Keratinocyte (primary cell): ENCODE measurements around the gene DMD. TPM values are rescaled to one million over a fixed set of nuclear protein-coding genes. Genes with fewer than 3 reads are reported as not detected.

Experiments used
- DNase-seq: peaks from one replicate; pipeline ENCODE4 v3.0.0-alpha.2; 2011; ENCODE audit warnings: low read depth, missing footprints, low spot score
- FAIRE-seq: peaks from 2 replicates; lab custom pipeline; 2011; peaks lifted over from hg19 to GRCh38; lab: Jason Lieb, UNC
- H2AFZ ChIP-seq: 2 replicates; pipeline ENCODE4 v1.6.0; 2012; ENCODE audit warnings: low read length, control low read depth, inconsistent platforms; ENCODE audit not compliant: control insufficient read depth
- H3K27ac ChIP-seq: 2 replicates; pipeline ENCODE4 v1.5.1; 2011; ENCODE audit warnings: low read length; ENCODE audit not compliant: control insufficient read depth, insufficient read depth
- H3K27me3 ChIP-seq: 3 replicates; pipeline ENCODE4 v1.6.0; 2011; ENCODE audit warnings: low read length; ENCODE audit not compliant: control insufficient read depth, insufficient read depth; ENCODE audit errors: extremely low read depth
- H3K36me3 ChIP-seq, 2 experiments: 2 replicates in 1 of 2; 3 replicates in 1 of 2; pipeline ENCODE4 v1.5.1; 2011; ENCODE audit warnings: low read length in 2 of 2, mild to moderate bottlenecking in 1 of 2; ENCODE audit not compliant: control insufficient read depth in 2 of 2, insufficient read depth in 2 of 2; ENCODE audit errors: extremely low read depth in 1 of 2
- H3K4me1 ChIP-seq: 3 replicates; pipeline ENCODE4 v1.5.1; 2011; ENCODE audit warnings: low read length; ENCODE audit not compliant: control insufficient read depth, insufficient read depth; ENCODE audit errors: extremely low read depth
- H3K4me2 ChIP-seq: 3 replicates; pipeline ENCODE4 v1.6.0; 2011; ENCODE audit warnings: low read depth, low read length; ENCODE audit not compliant: control insufficient read depth, insufficient read depth; ENCODE audit errors: extremely low read depth
- H3K4me3 ChIP-seq, 3 experiments: fragments of 200-600 bp in 1 of 3; sonication (generic) in 1 of 3; 2 replicates in 2 of 3; 3 replicates in 1 of 3; pipeline ENCODE4 v1.5.1; 2011 to 2016; ENCODE audit warnings: low read length in 3 of 3, mild to moderate bottlenecking in 3 of 3, control low read depth in 2 of 3, inconsistent platforms in 1 of 3, low read depth in 1 of 3, mixed read lengths in 1 of 3, mixed run types in 1 of 3, moderate library complexity in 1 of 3; ENCODE audit not compliant: control insufficient read depth in 2 of 3, insufficient read depth in 2 of 3; ENCODE audit errors: extremely low read depth in 1 of 3
- H3K79me2 ChIP-seq: 2 replicates; pipeline ENCODE4 v1.6.0; 2012; ENCODE audit warnings: low read length; ENCODE audit not compliant: control insufficient read depth, insufficient read depth
- H3K9ac ChIP-seq: 3 replicates; pipeline ENCODE4 v1.6.0; 2011; ENCODE audit warnings: low read length; ENCODE audit not compliant: control insufficient read depth, insufficient read depth; ENCODE audit errors: extremely low read depth
- H3K9me1 ChIP-seq: 3 replicates; pipeline ENCODE4 v1.6.0; 2011; ENCODE audit warnings: low read length; ENCODE audit not compliant: control insufficient read depth, insufficient read depth; ENCODE audit errors: extremely low read depth
- H3K9me3 ChIP-seq: 2 replicates; pipeline ENCODE4 v1.5.1; 2012; ENCODE audit warnings: low read depth, low read length; ENCODE audit not compliant: control insufficient read depth
- H4K20me1 ChIP-seq: 3 replicates; pipeline ENCODE4 v1.6.0; 2011; ENCODE audit warnings: low read length; ENCODE audit not compliant: control insufficient read depth, insufficient read depth; ENCODE audit errors: extremely low read depth
- EZH2 ChIP-seq: IDR thresholded peaks from one replicate; pipeline ENCODE4 v1.6.1; 2012; ENCODE audit warnings: inconsistent platforms, mild to moderate bottlenecking, low read length, moderate library complexity
- dilution Hi-C: fragments of 300-500 bp; cut with MboI; formaldehyde crosslinking; loops from one replicate; pipeline ENCODE4 v1.7.0; 2020; ENCODE audit warnings: low sequenced_read_pairs; ENCODE audit not compliant: extremely low pct_ligation_motif_present
- polyA plus RNA-seq, 5 experiments: library from polyadenylated mRNA; depleted of rRNA in 3 of 5; stranded (reverse) in 3 of 5; stranded (forward) in 1 of 5; unstranded in 1 of 5; fragments of >200 nt; gene quantifications; 1 replicate in 1 of 5; 2 replicates in 3 of 5; 3 replicates in 1 of 5; pipeline versions ENCODE4 v1.2.1 to v1.2.3, GENCODE V29; 2011 to 2012; ENCODE audit warnings: missing spikeins in 2 of 5, low read depth in 1 of 5, low replicate concordance in 1 of 5
- TF ChIP-seq, protein P1 (sequence below), 3 experiments: IDR thresholded peaks in 1 of 3; conservative IDR thresholded peaks in 1 of 3; optimal IDR thresholded peaks in 1 of 3; 2 replicates in 2 of 3; 3 replicates in 1 of 3; pipeline versions ENCODE3 to v1.5.1; 2011; ENCODE audit warnings: low read length in 3 of 3, mild to moderate bottlenecking in 3 of 3, moderate library complexity in 2 of 3, control low read depth in 1 of 3, inconsistent platforms in 1 of 3; ENCODE audit not compliant: insufficient read depth in 2 of 3; ENCODE audit errors: extremely low read depth in 1 of 3

The DMD gene
- polyA plus RNA-seq, 1 donor (not counting 4 experiments of a cell fraction or from before 2014, with no cell fraction given): 8.9 TPM

DNA sequence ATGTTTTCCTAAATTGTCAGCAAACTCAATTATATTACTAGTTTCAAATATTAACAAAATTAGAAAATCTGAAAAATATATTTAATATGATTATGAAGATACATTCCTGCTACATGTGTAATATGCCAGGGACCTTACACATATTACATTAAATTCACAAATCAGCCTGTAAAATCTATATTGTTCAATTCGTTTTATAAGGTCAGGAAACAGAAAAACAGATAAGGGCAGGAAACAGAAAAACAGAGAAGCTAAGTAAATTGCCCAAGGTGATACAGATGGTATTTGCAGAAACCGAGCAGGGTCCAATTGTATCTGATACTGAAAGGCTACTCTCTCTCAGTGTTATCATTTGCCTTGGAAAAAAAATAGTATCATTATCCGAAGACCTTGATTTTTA lies 739.0 kb downstream of the DMD start:
- Histone ChIP-seq H3K9me3 (no peaks in the 10 kb centered on the region), H3K27me3 (no peaks in the 10 kb centered on the region), H3K4me3 (no peak overlapping the region), H3K4me1 (no peaks in the 10 kb centered on the region), H3K4me2 (no peak overlapping the region), H3K36me3 (no peaks in the 10 kb centered on the region), H3K79me2 (no peaks in the 10 kb centered on the region), H2AFZ (no peak overlapping the region), H3K27ac (no peak overlapping the region), H3K9ac (no peak overlapping the region), H4K20me1 (no peaks in the 10 kb centered on the region), H3K9me1 (no peaks in the 10 kb centered on the region)
- DNase-seq (no peak), FAIRE-seq (no peak)
- dilution Hi-C loops: no loop called here
- TF ChIP-seq, protein P1, sequence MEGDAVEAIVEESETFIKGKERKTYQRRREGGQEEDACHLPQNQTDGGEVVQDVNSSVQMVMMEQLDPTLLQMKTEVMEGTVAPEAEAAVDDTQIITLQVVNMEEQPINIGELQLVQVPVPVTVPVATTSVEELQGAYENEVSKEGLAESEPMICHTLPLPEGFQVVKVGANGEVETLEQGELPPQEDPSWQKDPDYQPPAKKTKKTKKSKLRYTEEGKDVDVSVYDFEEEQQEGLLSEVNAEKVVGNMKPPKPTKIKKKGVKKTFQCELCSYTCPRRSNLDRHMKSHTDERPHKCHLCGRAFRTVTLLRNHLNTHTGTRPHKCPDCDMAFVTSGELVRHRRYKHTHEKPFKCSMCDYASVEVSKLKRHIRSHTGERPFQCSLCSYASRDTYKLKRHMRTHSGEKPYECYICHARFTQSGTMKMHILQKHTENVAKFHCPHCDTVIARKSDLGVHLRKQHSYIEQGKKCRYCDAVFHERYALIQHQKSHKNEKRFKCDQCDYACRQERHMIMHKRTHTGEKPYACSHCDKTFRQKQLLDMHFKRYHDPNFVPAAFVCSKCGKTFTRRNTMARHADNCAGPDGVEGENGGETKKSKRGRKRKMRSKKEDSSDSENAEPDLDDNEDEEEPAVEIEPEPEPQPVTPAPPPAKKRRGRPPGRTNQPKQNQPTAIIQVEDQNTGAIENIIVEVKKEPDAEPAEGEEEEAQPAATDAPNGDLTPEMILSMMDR (optimal IDR thresholded peaks at IDR 0.05 in 1 of 3, IDR thresholded peaks at IDR 0.05 in 1 of 3, conservative IDR thresholded peaks at IDR 0.05 in 1 of 3; ENCODE audit: extremely low read depth in 1 of 3, insufficient read depth in 2 of 3, low read length in 3 of 3): no peak
- TF ChIP-seq EZH2: no peak

DNA sequence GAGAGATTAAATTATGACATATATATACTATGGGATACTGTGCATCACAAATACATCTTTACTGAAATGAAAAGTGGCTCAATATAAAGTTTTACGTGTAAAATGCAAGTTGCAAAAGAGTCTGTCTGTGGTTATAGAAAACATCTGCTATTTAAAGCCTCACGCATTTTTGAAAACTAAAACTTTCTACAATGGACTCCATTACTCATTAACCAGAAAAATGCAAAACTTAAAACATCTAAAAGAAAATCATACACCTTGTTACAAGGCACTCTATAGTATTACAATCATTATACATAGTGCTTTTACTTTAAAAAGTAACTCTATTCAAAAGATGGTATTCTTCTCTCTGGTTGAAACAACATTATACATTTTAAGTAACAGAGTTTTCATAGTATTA lies 755.6 kb downstream of the DMD start:
- H3K27ac ChIP-seq: no peak overlapping the region
- FAIRE-seq (no peak), DNase-seq (no peak)
- H3K9me1 ChIP-seq: no peaks in the 10 kb centered on the region
- no peaks in the 10 kb centered on the region for H3K36me3 ChIP-seq
- H3K4me1 ChIP-seq: no peaks in the 10 kb centered on the region
- TF ChIP-seq, protein P1 (optimal IDR thresholded peaks at IDR 0.05 in 1 of 3, IDR thresholded peaks at IDR 0.05 in 1 of 3, conservative IDR thresholded peaks at IDR 0.05 in 1 of 3; ENCODE audit: extremely low read depth in 1 of 3, insufficient read depth in 2 of 3, low read length in 3 of 3): no peak
- TF ChIP-seq EZH2: no peak
- no peaks in the 10 kb centered on the region for H3K79me2 ChIP-seq
- H3K9ac ChIP-seq: no peak overlapping the region
- no peak overlapping the region for H3K4me2 ChIP-seq
- dilution Hi-C loops: no loop called here
- H3K27me3 ChIP-seq: no peaks in the 10 kb centered on the region
- no peak overlapping the region for H3K4me3 ChIP-seq
- no peaks in the 10 kb centered on the region for H3K9me3 ChIP-seq
- no peak overlapping the region for H2AFZ ChIP-seq
- no peaks in the 10 kb centered on the region for H4K20me1 ChIP-seq
